T-helper 1 cell treated with Interleukin-12 subunit alpha and Interleukin-12 subunit beta and Interleukin-4 antibody, amounts not matched to agents 30 ng/mL and 1 ng/mL, for 36 hours (primary cell): ENCODE data around the gene ARHGAP12. TPM values are rescaled to one million over a fixed set of nuclear protein-coding genes. Genes with fewer than 3 reads are reported as not detected.

ENCODE experiments used
- intact Hi-C: fragments of 100-400 bp; cut with micrococcal nuclease; formaldehyde crosslinking; loops from one replicate; pipeline ENCODE4 v1.15.1; 2024
- total RNA-seq: library from RNA; stranded (reverse); gene quantifications from 2 replicates; pipeline ENCODE4 v1.2.3, GENCODE V29; 2022

ARHGAP12 gene
- total RNA-seq, 1 donor from 2014 or later = 7.2 TPM

DNA sequence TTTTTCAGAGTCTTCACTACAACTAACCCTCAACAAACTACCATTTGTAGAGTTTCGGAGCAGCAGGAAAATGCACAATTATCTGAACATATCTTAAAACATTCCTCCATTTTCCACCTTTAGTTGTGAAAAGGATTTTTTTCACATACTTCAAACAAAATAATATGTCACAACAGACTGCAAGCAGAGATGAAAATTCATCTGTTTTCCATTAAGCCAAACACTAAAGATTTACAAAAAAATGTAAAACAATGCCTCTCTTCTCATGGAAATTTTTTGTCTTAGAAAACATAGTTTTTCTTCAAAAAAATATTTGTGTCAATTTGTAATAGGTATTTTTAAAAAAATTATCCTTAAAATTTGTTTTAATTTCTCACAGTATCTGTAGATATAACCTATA is 98.9 kb downstream of the ARHGAP12 start:
- intact Hi-C loops = no loop called here

DNA sequence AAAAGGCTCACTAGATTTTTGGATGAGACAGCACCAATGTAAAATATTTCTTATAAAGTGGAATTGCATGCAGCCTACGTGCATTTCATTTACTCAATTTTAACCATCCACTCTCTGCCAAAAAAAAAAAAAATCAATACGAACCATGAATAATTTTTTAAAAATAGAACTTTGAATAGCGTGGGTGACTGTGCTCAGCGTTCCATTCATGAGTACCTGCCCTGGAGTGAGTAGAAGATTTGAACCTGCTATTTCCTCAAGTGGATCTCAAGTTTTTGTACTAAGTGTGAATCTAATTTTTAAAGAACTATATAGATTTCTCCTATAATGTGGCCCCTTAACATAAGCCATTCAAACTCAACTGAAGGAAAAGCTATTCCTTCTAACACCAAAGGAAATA is 105.3 kb downstream of the ARHGAP12 start:
- intact Hi-C loops = no loop called here

DNA sequence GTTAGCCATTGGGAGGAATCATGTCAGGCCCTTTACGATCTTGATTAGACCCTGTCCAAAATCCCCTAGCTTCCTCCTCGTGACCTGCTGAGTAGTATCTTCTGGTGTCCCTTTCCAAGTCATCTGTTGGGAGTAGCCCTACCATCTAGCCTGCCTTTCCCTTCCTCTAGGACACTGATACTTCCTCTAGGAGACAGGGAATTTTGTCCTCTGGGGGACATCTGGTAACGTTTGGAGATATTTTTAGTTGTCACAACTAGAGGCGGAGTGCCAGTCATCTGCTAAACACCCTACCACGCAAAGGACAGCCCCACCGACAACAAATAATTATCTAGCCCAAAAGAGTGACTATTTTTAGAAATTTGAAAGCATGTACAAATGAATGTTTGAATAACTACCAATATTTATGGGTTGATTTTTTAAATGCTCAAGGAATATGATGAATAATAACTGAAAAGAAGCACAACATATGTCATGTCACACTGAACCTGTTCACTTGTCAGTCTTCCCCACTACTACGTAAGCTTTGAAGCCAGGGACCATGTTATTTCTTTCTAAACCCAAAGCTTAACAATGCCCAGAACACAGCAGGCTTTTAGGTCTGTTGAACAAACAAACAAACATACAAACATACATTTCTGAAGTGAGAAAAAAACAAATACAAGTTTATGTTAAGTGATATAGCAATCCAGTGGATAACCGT is 105.9 kb downstream of the ARHGAP12 start:
- intact Hi-C loops = no loop called here

DNA sequence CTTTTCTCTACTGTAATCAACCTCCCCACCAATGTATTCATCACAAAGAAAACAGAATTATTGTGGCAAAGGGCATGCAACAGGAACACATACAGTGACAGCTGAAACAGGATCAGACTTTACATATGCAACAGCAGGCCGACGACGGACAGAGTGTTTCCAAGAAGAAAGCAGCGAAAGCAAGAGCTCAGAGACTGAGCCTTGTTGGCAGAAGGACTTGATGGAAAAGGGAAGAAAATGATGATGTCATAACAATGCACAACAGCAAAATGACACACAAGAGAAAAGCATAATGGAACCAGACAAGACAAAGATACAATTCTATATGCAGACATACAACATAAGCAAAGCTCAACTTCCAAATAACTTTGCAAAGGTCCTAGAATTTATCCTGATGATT is 106.5 kb downstream of the ARHGAP12 start:
- intact Hi-C loops = no loop called here

DNA sequence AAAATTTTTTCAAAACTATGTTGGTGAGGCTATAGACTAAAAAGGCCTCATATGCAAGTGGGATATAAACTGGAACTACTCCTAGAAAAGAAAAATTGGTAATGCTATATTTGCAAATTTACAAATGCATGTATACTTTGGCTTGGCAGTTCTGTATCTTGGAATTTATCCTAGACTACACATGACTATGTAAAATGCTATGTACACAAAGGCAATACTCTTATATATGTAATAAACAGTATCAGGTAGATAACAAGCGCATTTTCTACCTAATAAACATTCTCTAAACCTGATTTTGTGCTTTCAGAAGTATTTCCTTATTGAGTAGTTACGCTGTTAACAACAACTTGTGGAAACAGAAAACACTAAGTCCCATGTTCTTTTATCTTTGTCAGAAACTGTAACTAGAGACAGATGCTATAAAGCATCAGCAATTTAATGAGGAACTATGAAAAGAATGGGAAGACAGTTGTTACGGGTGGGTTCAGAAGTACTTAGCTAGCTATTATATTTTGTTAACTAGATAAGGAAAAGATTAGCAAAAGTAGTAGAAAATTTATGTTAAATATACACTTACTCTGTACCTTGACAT is 107.8 kb downstream of the ARHGAP12 start:
- intact Hi-C loops = no loop called here

DNA sequence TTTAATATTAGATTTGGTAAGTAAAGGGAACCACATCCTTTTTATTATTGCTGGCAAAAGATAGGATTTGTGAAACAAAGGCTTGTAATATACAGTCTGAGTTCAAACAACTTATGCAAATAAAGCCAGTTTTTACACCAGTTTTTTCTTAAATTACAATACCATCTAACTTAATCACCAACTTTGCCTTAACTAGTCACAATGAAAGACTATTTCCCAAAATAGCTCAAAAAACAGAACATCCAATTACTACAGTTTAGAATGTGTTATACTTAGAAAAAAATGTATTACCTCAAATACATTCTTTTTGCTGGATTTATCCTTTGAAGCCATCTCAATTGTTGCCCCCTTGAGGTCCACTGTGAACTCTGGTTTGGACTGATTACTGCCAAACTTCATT is 108.5 kb downstream of the ARHGAP12 start:
- intact Hi-C loops = no loop called here

DNA sequence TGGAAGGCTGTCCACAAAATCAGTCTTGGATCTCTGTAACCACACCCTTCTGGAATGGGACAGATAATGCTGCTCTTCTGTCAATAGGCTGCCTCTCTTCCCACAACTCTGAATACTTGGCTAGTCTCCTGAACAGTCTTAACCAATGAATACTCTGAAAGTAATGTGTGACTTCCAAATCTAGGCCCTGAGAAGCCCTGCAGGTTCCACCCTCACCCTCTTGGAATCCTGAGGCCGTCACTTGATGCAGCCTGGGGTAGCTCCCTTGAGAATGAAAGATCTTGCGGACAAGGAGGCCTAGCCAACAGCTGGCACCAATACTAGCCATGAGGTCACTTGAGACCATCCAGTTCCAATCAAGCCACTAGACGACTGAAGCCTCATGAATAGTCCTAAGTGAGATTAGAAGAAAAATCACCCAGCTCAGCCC is 109.2 kb downstream of the ARHGAP12 start:
- intact Hi-C loops = no loop called here

DNA sequence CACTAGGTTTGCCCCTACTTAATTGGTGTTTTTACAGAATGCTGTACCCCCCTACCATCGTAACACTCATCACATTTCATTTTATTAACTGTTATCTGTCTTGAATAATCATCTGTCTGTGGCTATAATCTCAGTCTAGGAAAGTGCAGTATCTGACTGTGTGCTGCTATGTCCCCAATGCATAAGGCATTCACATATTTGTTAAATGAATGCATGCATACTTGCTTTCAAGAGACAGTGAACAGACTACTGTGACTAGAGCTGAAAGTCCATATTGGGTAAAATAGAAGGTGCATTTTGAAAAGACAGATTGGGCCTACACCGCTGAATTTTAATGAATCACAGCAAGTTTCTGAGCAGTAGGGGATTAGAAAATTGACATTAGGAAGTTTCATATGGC is 112.3 kb downstream of the ARHGAP12 start:
- intact Hi-C loops = no loop called here

DNA sequence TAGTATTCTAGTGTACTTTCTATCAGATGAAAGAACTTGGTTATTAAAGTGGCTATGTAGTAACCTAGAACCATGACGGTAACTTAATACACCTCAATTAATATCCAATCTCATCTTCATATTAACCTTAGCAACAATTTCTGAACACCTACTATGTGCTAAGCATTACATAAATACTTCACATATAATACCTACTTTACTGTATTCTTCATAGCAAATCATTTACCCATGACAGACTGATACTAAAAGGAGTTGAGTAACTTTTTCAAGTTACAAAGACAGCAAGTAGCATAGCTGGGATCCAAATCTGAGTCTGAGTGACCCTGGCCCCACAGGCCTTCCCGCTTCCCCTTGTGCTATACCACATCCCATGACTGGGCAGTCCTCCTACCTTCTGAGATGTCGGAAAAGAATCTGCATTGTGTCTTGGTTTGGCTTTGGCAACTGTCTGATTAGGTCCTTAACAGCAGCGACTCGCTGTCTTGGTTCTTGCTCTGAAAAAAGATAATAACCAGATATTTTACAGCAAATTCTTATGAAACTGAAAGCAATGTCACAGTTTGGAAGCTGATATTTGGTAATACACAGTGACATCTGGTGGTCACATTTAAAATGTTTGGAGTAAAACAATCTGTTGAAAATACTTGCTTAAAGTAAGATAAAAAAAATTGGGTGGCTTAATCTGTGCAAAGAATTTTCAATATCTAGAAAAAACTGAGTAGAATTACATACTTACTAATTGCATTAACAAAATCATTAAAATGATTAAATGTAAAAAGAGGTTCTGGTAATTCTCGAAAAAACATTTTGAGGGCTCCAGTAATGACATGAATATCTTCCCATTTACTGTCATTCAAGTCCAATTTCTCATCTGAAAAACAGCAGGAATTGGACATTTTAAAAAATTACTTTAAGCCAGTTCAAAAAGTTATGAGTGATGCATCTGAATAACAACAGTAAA is 120.1 kb downstream of the ARHGAP12 start:
- intact Hi-C loops = loop anchor here (1.0 to 10.0 kb wide), 13 partner anchors 38 to 1168 kb away; no protein-coding TSS in a partner anchor

DNA sequence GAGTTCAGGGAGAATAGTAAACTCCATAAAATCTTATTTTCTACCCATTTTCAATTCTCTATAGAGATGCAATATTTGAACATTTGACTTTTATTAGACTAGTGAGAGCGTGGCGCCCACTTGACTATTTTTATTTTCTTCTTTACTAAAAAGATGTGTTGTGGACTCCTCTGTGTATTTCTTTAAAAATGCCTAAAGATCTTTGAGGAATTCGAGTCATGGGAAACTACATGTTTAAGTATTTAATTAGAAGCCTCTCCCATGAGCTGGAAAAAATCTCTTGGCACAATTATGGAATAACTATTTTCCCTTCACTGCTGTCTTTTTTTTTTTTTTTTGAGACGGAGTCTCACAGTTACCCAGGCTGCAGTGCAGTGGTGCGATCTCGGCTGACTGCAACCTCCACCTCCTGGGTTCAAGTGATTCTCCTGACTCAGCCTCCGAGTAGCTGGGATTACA is 124.2 kb downstream of the ARHGAP12 start:
- intact Hi-C loops = loop anchor here (1.0 to 10.0 kb wide), 2 partner anchors 420 to 721 kb away; no protein-coding TSS in a partner anchor

DNA sequence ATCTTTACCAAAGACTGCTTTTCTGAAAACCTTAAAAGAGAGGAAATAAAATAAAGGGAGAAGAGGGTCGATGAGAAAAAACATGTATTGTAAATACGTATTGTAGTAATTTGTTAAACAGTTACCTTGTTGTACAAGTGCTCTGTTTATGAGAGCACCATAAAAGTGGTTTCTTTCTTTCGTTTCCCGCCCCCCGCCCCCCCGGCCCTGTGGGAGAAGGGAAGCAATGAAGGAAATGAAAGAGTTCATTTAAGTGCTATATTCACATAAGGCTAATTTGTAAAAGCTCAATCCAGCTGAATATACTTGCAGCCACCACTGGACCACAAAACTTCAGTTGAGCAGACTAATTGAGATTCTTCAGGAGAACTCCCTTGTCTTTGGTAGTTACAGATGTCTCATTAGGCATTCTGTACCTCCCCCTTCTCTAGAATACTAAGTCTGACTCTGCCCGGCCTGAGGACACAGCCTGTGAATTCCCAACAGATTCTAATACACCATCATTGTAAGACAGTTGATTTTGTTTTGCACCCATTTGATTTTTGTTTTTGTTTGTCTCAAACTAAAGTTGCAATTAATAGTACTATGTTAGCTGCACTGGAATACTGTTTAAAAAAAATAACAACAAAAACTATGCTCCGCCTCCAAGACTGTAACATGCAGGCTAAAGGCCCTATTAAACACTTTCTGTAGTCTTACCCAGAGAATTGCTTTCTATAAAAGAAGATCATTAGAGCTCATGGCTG is 124.9 kb downstream of the ARHGAP12 start:
- intact Hi-C loops = loop anchor here (1.0 to 10.0 kb wide), 2 partner anchors 419 to 720 kb away; no protein-coding TSS in a partner anchor

DNA sequence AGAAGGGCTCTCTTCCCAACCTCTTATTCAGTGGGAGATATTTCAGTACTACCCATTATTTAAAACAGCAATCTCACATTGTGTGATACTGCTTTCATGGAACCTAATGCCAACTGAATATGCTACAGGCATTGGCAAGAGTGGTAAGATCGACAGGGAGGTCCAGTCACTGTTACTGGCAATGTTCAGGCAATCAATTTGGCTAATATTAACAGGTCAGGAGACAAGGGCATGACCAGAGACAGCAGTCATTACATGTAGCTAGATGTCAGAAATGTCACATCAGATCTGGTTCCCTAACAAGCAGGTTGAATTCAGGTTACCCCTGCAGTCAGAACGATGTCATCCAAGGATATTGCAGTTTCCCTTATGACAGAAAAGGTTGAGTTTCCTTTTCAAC is 129.4 kb downstream of the ARHGAP12 start:
- intact Hi-C loops = no loop called here

DNA sequence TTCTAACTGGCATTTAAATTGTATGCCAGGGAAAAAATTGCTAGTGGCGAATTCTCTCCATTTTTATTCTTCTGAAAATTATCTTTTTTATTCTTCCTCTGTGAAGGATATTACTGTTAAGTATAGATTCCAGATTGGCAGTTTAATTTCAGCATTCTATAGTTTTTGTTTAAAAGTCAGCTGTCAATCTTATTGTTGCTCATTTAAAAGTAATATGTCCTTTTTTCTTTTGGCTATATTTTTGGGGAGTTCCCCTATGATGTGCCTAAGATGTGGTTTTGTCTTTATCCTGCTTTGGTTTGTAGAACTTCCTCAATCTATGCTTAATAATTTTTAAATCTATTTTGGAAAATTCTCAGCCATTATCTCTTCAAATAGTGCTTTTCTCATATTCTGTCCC is 135.9 kb downstream of the ARHGAP12 start:
- intact Hi-C loops = no loop called here

DNA sequence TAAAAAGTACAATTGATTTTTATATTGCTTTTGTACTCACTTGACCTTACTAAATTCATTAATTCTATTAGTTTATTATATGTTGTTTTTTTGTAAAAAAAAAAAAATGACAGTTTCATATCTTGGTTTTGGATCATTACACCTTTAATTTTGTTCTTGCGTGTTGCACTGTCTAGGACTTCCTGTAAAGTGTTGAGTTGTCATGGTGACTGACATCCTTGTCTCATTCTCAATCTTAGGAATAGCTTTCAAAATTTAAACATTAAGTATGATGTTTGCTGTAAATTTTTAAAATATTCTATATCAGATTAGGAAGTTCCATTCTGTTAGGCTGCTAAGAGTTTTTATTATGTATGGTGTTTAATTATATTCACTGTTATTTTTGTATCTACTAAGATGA is 139.1 kb downstream of the ARHGAP12 start:
- intact Hi-C loops = loop anchor here (2.0 kb wide), 1 partner anchor 29 kb away; no protein-coding TSS in a partner anchor

DNA sequence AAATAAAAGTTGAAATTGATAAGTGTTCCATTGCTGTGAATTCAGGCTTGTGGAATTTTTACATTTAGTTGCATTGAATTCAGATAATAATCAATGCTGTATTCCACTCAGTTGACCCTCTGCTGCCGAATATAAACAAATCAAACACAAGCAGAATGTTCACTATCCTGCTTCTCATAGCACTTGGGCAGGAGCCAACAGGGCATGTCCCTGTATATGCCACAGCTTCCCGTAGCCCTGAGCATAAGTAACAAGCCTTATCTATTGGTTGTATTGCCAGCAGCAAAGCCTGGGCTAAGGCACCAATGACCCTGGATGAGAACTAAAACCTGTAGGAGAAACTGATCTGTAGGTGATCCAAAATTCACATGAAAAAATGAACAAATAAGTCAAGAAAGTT is 145.9 kb downstream of the ARHGAP12 start:
- intact Hi-C loops = no loop called here

DNA sequence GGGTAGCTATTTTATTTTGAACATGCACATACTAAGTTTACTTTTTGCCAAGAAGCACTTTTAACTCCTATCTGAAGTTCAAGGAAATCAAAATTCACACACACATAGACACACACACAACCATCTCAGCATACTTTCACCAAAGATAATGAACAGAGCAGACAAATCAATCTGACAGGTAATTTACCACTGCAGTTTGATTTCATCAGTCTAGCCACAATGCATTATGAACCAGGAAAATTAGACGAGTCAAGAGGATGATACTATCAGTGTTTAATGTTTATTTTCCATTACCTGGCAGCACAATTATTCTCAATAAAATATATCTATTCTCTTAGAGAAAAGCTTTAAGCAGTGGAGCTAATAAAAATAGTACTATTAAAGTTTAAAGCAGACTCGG is 147.9 kb downstream of the ARHGAP12 start:
- intact Hi-C loops = no loop called here

DNA sequence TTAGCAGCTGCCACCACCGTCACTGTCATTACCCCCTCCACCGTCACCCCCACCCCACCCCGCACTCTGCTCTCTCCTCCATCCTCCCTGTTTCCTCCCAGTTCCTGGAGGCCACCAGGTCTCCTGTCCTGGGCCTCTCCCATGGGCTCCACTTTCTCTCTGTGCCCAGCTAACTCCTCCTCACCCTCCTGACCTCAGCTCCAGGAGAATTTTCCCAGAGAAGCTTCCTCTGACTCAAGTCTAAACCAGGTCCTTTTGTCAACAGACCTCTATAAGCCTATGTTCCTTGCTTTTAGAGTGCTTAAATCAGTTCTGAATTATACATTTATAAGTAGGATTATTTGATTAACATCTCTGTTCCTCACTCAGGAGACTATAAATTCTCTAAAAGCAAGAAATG is 150.0 kb downstream of the ARHGAP12 start:
- intact Hi-C loops = no loop called here

DNA sequence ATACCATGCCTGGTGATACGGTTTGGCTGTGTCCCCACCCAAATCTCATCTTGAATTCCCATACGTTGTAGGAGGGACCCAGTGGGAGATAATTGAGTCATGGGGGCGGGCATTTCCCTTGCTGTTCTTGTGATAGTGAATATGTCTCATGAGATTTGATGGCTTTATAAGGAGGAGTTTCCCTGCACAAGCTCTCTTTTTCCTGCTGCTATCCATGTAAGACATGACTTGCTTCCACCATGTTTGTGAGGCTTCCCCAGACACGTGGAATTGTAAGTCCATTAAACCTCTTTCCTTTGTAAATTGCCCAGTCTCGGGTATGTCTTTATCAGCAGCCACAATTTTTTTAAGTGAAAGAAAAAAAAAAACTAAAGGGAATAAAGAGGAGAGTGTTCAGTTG is 152.5 kb downstream of the ARHGAP12 start:
- intact Hi-C loops = no loop called here

DNA sequence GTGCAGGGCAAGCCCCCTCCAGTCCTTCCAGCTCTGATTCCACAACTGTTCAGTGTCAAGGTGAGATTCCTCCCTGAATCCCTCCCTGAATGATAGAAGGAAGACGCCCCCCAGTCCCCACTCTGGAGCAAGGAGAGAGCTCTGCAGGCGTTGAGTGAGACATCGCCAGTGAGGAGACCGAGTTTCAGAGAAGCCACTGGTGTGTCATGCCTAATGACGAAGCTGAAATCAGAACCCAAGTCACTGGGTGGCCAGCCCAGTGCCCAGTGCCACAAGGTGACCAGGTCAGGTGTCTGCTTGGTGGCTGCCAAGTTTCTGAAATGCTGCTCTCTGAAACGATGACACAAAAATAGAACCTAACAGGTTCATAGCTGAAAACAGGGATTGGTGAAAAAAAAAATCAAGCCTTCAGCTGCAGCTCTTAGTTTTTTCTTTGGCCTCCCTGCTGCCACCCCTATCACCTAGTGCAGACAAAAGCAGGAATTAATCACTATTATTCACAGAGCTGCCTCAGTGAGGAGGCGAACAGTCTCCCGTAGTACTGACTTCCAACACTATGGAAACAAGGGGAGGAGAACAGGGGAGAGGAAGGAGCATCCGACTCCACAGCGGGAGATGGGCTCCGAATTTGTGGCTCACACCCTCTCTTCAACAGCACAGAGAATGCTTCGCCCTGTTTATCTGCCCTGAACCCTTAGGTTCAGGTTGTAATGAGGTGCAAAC is 153.5 kb downstream of the ARHGAP12 start:
- intact Hi-C loops = no loop called here

DNA sequence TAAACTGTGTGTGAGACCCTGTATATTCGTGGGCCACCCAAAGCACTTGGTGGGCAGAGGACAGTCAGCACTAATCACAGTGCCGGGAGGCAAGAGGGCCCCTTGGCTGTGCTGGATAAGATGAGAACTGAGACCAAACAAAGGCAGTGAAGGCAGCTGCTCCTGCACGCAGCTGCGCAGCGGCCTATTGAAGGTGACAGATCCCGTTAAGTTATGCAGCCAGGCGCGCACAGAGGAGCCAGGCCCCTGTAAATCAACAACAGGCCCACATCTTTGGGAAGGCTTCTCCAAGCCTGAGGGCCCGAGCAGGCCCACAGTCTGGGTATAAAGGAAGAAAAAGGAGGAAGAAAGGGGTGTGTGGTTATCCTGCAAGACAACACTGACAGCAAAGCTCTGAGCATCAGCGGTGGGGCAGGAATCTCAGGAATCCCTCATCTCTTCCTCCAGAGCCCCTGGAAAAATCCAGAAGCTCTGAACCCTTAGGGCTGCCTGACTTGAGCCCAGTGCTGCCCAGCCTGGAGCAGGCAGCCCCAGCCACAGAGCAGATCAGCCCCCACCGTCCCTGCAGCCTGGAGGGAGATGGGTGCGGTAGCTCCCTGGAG is 154.2 kb downstream of the ARHGAP12 start:
- intact Hi-C loops = no loop called here
